ENCODE results near the gene SH3GLB1. TPM values are rescaled to one million over a fixed set of nuclear protein-coding genes. Genes with fewer than 3 reads are reported as not detected.
"Not testable (repeated sequence)": the region's sequence is repeated elsewhere in the genome, so short reads cannot be mapped to it uniquely, and the experiment has no call there.

The SH3GLB1 gene
- 10 to 100 TPM; 57.0 to 67.7 TPM for total RNA-seq

DNA sequence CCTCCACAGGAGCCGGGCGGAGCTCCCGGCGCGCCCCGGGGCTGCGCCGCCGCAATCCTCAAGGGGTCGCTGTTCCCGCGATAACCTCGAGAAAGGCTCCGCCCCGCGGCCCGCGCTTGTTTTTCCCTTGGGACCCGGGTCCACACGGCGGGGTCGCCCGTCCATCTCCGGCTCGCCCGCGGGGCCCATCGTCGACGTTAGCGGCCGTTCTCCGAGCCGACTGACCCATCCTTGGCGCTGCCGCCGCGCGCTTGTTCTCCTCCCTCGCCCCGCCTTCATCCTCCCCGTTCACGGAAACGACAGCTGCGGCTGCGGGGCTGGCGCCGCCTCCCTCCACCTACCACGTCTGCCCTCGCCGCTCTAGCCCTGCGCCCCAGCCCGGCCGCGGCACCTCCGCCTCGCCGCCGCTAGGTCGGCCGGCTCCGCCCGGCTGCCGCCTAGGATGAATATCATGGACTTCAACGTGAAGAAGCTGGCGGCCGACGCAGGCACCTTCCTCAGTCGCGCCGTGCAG is at the start of gene SH3GLB1:
SH3GLB1 (plus strand) TSS at position 119 of the 514 bp plus-strand sequence; CDS start at position 443, 324 bp downstream.
- peaks cover 26% of the 10 kb centered on the region for H3K4me1 Mint-ChIP-seq
- peak within 1 kb of the TSS; percentile 99 for H3K4me3 Mint-ChIP-seq
- ATAC-seq (replicated peaks), result peak; percentile 92
- no peaks in the 10 kb centered on the region for H3K9me3 Mint-ChIP-seq
- peaks cover 39% of the 10 kb centered on the region for H3K36me3 Mint-ChIP-seq (ENCODE audit: low read depth)
- H3K27me3 Mint-ChIP-seq, result no peaks in the 10 kb centered on the region
- peak within 1 kb of the TSS; percentile 99 for H3K27ac Mint-ChIP-seq

DNA sequence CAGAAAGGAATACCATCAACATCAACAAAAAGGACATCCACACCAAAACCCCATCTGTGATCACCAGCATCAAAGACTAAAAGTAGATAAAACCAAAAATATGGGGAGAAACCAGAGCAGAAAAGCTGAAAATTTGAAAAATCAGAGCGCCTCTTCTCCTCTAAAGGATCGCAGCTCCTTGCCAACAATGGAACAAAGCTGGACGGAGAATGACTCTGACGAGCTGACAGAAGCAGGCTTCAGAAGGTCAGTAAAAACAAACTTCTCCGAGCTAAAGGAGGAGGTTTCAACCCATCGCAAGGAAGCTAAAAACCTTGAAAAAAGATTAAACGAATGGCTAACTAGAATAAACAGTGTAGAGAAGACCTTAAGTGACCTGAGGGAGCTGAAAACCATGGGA is 46.0 kb upstream of the SH3GLB1 start:
- not testable (repeated sequence) for H3K36me3 Mint-ChIP-seq (ENCODE audit: low read depth); ATAC-seq (replicated peaks); H3K9me3 Mint-ChIP-seq; H3K27me3 Mint-ChIP-seq; H3K4me3 Mint-ChIP-seq; H3K27ac Mint-ChIP-seq; H3K4me1 Mint-ChIP-seq

DNA sequence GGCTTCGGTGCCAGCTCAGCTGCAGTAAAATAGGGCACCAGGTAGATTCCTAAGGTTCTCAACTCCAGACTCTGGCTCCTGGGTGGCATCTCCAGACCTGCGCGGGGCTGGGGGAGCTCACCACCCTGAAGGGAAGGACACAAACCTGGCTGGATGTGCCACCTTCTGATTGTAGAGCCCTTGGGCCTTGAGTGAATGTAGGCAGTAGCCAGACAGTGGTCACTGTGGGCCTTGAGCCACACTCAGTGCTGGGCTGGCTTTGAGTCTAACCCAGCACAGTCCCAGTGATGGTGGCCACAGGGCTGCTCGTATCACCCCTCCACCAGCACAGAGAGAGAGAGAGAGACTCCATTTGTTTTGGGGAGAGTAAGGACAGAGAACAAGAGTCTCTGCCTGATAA is 38.0 kb upstream of the SH3GLB1 start:
- Mint-ChIP-seq H3K4me1 (no peaks in the 10 kb centered on the region), H3K27me3 (no peaks in the 10 kb centered on the region), H3K27ac (no peak overlapping the region), H3K9me3 (peaks cover 8% of the 10 kb centered on the region), H3K36me3 (ENCODE audit: low read depth) (no peaks in the 10 kb centered on the region), H3K4me3 (no peak overlapping the region)
- no peak for ATAC-seq (replicated peaks)

DNA sequence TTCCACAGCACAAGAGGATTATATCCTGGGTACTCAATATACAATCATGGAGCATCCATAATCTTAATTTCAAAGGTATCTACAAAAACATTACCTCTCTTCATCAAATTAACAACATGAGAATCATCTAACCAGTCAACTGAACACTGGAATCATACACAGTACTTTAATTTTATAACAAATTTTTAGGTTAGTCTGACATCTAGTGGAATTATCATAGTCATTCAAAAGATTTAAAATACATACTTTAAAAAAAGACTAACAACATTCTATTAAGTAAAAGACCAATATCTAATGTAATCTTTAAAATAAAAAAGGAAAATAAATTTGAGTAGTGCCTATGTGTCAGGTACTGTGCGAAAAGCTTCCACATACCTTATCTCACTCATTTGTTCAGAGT is 16.8 kb upstream of the SH3GLB1 start:
- Mint-ChIP-seq H3K36me3 (ENCODE audit: low read depth) (no peaks in the 10 kb centered on the region), H3K27ac (no peak overlapping the region), H3K9me3 (no peaks in the 10 kb centered on the region), H3K4me1 (no peaks in the 10 kb centered on the region), H3K27me3 (no peaks in the 10 kb centered on the region), H3K4me3 (no peak overlapping the region)
- ATAC-seq (replicated peaks), result no peak

DNA sequence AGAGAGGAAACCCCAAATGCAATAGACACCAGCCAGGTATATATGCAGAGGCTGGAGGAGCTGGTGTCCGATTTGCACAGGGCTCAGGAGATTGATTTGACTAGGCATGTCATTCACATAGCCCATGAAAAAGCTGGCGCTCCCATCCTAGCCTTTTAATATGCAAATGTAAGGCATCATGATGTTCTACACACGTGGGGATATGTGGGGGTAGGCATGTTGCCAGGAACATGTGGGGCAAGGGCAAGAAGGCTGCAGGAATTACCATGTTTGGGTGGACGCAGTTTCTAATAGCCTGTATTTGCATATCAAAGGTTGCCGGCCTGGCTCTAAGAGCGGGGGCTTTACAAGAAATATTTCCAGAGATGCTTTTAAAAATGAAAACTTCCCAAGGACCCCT is 11.7 kb upstream of the SH3GLB1 start:
- H3K36me3 Mint-ChIP-seq (ENCODE audit: low read depth), result no peaks in the 10 kb centered on the region
- no peak overlapping the region for H3K4me3 Mint-ChIP-seq
- no peaks in the 10 kb centered on the region for H3K9me3 Mint-ChIP-seq
- H3K27me3 Mint-ChIP-seq, result no peaks in the 10 kb centered on the region
- ATAC-seq (replicated peaks), result no peak
- H3K27ac Mint-ChIP-seq, result no peak overlapping the region
- H3K4me1 Mint-ChIP-seq, result no peaks in the 10 kb centered on the region

DNA sequence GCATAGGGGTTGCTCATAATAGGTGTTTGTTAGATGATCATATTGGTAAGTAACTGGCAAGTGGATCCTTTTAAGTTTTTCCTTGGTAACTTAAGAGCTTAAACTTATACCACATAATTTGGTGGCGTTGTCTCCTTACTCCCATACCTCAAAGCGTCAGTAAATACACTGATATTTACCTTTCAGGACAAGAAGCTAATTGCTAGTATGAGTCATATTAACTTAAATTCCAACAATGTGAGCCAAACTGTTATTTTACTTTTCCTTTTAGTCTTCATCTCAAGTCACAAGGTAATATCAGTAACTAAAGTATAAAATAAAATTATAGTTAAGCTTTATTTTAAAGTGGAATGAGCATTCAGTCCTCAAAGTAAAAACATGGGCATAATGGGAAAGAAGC is 9.0 kb upstream of the SH3GLB1 start:
- Mint-ChIP-seq H3K4me3 (no peak overlapping the region), H3K36me3 (ENCODE audit: low read depth) (no peaks in the 10 kb centered on the region), H3K27ac (no peak overlapping the region), H3K4me1 (peaks cover 3% of the 10 kb centered on the region), H3K9me3 (no peaks in the 10 kb centered on the region), H3K27me3 (no peaks in the 10 kb centered on the region)
- no peak for ATAC-seq (replicated peaks)

DNA sequence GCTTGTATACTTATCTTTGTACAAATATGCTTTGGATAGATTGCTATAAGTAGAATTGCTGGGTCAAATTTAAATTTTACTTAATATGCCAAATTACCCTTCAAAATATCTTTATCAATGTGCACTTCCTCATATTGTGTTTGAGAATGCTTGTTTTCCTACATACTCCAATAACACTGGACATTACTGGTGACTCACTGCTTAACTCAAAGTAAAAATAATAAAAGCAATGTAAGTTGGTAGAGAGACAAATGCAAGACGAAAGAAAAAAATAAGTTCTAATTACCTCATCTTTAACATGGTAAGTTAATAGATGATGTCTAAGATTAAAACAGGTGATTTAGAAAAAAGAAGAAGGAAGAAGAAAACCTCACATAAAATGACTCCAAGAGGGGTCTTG is 7.9 kb upstream of the SH3GLB1 start:
- Mint-ChIP-seq H3K9me3 (no peaks in the 10 kb centered on the region), H3K27ac (no peak overlapping the region), H3K27me3 (no peaks in the 10 kb centered on the region), H3K4me3 (no peak overlapping the region), H3K4me1 (peaks cover 5% of the 10 kb centered on the region), H3K36me3 (ENCODE audit: low read depth) (no peaks in the 10 kb centered on the region)
- ATAC-seq (replicated peaks), result no peak

DNA sequence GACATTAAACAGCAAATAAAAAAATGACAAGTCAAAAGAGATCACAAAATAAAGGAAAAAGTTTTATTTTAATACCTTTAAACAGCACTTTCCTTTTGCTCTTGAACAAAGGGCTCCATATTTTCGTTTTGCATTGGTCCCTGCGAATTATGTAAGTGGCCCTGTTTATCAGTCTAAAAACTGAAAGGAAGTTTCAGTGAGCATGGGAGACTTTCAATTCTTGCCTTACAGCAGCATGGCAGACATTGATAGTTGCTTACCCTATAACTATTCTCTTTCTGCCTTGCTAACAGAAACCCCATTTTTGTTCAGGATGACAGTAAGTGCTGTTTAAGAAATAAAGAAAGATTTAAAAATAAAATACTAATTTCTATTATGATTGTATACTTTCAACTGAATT is 5.2 kb upstream of the SH3GLB1 start:
- H3K4me3 Mint-ChIP-seq, result no peak overlapping the region
- no peak overlapping the region for H3K27ac Mint-ChIP-seq
- ATAC-seq (replicated peaks), result no peak
- peaks cover 5% of the 10 kb centered on the region for H3K4me1 Mint-ChIP-seq
- no peaks in the 10 kb centered on the region for H3K9me3 Mint-ChIP-seq
- H3K27me3 Mint-ChIP-seq, result no peaks in the 10 kb centered on the region
- H3K36me3 Mint-ChIP-seq (ENCODE audit: low read depth), result no peaks in the 10 kb centered on the region

DNA sequence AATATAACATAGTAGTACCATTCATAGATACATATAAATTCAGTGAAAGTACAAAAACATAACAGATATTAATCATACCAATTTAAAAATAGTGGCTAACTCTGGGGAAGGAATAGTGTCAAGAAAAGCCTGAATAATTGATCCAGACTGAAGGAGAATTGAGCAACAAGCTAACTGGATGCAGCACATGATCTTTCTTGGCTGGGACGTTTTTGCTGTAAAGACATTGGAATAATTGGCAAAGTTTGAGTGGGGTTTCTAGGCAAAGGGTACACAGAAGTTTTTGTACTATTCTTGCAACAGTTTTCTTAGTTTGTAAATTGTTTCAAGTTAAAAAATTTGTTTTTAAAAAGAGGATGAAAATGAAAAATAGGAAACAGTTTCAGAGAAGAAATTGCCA is 2.6 kb upstream of the SH3GLB1 start:
- Mint-ChIP-seq H3K27me3 (no peaks in the 10 kb centered on the region), H3K4me1 (peaks cover 10% of the 10 kb centered on the region), H3K36me3 (ENCODE audit: low read depth) (peaks cover 17% of the 10 kb centered on the region), H3K4me3 (no peak overlapping the region), H3K9me3 (no peaks in the 10 kb centered on the region), H3K27ac (no peak overlapping the region)
- no peak for ATAC-seq (replicated peaks)

DNA sequence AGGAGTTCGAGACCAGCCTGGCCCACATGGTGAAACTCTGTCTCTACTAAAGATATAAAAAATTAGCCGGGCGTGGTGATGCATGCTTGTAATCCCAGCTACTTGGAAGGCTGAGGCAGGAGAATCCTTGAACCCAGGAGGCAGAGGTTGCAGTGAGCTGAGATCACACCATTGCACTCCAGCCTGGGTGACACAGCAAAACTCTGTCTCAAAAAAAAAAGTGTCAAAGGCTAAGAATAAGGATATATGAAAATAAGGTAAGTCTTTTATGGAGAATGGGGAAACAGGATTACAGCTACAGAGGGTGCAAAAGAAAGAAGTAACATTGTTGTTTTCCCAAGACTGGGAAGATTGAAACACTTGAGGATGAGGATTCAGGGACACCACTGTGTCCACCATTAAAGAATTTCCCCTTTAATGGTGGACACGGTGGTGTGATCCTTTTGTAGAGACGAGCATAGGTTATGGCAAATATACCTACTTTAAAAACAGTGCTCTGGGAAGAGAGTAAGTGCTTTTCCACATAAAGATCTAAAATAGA is 1.4 kb upstream of the SH3GLB1 start:
- Mint-ChIP-seq H3K36me3 (ENCODE audit: low read depth) (peaks cover 30% of the 10 kb centered on the region), H3K4me1 (peaks cover 20% of the 10 kb centered on the region), H3K27ac (peak overlapping the region; percentile 99), H3K4me3 (peak overlapping the region; percentile 99)
- H3K9me3 Mint-ChIP-seq; ATAC-seq (replicated peaks); H3K27me3 Mint-ChIP-seq: not testable (repeated sequence)

DNA sequence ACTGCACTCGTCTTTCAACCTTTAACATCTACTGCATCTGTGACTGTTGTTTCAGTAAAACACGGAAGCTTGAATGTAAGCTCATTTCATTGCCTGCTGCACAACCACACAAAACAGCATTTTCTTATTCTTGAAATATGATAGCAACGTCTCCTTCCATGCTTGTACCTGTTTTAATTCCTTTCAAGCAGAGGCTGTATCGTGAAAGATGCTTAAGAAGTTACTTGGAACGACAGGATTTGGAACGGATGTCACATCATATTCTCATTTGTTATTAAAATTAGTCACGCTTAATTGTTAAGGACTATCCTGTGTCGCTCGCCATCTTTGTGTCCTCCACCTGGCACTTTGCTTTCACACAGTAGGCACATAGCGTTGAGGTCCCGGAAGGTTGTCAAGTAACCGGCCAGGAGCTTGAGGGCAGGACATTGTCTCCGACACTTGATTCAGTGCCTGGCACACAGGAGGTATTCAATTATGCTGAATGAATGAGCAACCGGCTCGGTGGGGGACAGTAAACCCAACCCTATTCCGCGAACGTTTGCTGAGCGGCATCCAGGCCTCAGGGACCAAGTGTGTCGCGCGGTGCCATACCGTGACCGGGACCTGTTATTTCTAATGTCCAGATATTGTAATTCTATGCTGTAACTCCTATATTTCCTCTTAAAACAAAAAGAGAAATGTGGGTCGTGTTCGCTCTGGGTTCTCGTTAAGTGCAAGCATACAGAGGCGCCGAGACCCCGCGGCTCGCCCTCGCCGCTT is 499 bp upstream of the SH3GLB1 start:
- Mint-ChIP-seq H3K4me1 (peaks cover 22% of the 10 kb centered on the region), H3K27ac (peak overlapping the region; percentile 99), H3K9me3 (no peaks in the 10 kb centered on the region), H3K27me3 (no peaks in the 10 kb centered on the region), H3K4me3 (peak overlapping the region; percentile 99), H3K36me3 (ENCODE audit: low read depth) (peaks cover 33% of the 10 kb centered on the region)
- peak; percentile 53 for ATAC-seq (replicated peaks)

DNA sequence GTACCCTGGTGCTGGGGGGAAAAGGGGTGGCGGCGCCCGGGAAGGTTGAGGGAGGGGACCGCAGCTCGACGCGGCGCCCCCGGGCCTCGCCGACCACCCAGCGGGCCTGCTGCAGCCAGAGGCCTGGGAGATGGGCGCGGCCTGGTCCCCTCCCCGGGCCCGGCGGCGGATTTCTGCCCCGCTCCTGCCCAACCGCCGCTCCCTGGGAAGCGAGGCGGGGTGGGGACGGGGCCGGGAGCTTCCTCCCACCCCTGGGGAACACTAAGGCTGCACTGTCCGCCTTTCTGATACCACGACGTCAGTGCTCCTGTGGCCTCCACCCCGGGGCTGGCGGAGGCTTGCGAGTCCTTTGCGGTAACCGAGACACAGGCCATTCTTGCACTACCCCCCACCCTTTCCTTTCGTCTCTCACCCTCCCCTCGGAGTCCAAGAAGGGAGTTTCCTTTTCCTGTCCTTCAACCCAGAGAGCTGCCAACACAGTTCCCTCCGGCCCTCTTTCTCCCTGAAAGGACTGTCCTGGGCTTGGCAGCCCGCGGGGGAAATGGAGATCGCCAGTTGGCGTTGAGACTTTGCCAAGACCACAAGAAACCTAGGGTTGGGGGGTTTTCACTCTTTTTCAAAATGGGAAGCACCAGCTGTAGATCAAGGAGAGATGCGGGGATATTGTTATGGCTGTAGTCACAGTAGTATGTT is 742 bp downstream of the SH3GLB1 start:
- H3K27ac Mint-ChIP-seq, result peak overlapping the region; percentile 99
- H3K4me3 Mint-ChIP-seq, result peak overlapping the region; percentile 99
- peak; percentile 40 for ATAC-seq (replicated peaks)
- no peaks in the 10 kb centered on the region for H3K9me3 Mint-ChIP-seq
- H3K27me3 Mint-ChIP-seq, result no peaks in the 10 kb centered on the region
- H3K4me1 Mint-ChIP-seq, result peaks cover 26% of the 10 kb centered on the region
- H3K36me3 Mint-ChIP-seq (ENCODE audit: low read depth), result peaks cover 41% of the 10 kb centered on the region

DNA sequence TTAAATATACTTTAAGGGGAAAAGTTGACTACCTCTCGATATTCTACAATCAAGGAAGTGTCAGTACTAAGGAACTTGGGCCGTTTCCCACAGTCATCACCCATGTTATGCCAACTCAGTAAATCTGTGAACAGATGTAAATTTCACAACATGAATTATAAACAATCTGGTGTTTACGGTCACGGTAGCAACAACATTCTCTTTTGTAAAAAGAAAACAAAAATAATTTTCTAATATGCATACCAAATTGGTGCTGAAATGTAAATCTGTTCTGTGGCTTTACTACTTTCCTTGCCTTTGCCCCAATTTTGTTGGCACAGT is 1.2 kb downstream of the SH3GLB1 start:
- peak overlapping the region; percentile 99 for H3K4me3 Mint-ChIP-seq
- H3K27ac Mint-ChIP-seq, result peak overlapping the region; percentile 99
- no peaks in the 10 kb centered on the region for H3K9me3 Mint-ChIP-seq
- peaks cover 46% of the 10 kb centered on the region for H3K36me3 Mint-ChIP-seq (ENCODE audit: low read depth)
- H3K4me1 Mint-ChIP-seq, result peaks cover 21% of the 10 kb centered on the region
- ATAC-seq (replicated peaks), result no peak
- H3K27me3 Mint-ChIP-seq, result no peaks in the 10 kb centered on the region

DNA sequence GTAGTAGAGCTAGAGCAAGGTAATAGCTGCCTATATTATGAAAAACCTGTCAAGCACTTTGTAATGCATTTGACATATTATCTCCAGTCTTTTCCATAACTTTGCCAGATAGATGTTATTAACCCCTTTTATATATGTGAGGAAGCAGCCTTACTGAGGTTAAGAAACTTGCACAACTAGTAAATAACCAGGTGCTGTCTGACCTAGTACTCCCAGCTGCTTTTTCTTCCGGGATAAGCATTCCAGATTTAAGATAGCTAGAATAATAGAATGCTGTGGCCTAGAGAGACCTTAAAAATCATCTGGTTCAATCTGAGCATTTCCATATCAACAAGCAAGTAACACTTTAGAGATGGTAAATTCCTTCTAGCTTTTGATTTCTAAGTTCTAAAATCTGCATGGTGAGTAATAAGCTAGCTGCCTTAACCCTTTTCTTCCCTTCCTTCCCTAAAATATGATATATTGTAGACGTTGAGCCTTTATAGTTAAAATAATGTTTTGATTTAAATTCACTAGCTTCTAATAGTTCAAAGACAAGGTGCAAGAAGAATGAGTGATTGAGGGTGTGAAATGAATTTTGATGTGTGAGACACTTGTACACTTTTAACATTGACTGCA is 1.8 kb downstream of the SH3GLB1 start:
- no peaks in the 10 kb centered on the region for H3K27me3 Mint-ChIP-seq
- peaks cover 21% of the 10 kb centered on the region for H3K4me1 Mint-ChIP-seq
- H3K4me3 Mint-ChIP-seq, result peak overlapping the region; percentile 99
- no peak for ATAC-seq (replicated peaks)
- H3K9me3 Mint-ChIP-seq, result no peaks in the 10 kb centered on the region
- H3K27ac Mint-ChIP-seq, result peak overlapping the region; percentile 99
- H3K36me3 Mint-ChIP-seq (ENCODE audit: low read depth), result peaks cover 46% of the 10 kb centered on the region
